GM06990 (cell line): ENCODE measurements around the gene DNAH17.

Source experiments
- DNase-seq: peaks from one replicate; pipeline ENCODE4 v3.0.0-alpha.2; 2011; ENCODE audit not compliant: insufficient read length; ENCODE audit errors: extremely low read depth
- H3K27me3 ChIP-seq: replicated peaks from 2 replicates; pipeline ENCODE4 v1.6.0; 2011; ENCODE audit warnings: low read length; ENCODE audit not compliant: control insufficient read depth, insufficient read depth
- H3K36me3 ChIP-seq: 2 replicates; pipeline ENCODE4 v1.5.1; 2011; ENCODE audit warnings: low read length; ENCODE audit not compliant: control insufficient read depth, insufficient read depth
- H3K4me3 ChIP-seq: replicated peaks from 2 replicates; pipeline ENCODE4 v1.5.1; 2011; ENCODE audit warnings: low read depth, mild to moderate bottlenecking, control low read depth, low read length
- CTCF ChIP-seq: IDR thresholded peaks from 2 replicates; pipeline ENCODE4 v1.5.1; 2011; ENCODE audit warnings: low read length, control low read depth, mild to moderate bottlenecking, inconsistent platforms; ENCODE audit not compliant: insufficient read depth, poor library complexity, severe bottlenecking

Gene DNAH17

GRCh38 chr17:78497115-78497540, 80.1 kb downstream of the DNAH17 start:
- no peak for DNase-seq
- H3K4me3 ChIP-seq: no peak overlapping the region
- TF ChIP-seq CTCF: peak; percentile 77
- no peaks in the 10 kb centered on the region for H3K36me3 ChIP-seq
- no peaks in the 10 kb centered on the region for H3K27me3 ChIP-seq

GRCh38 chr17:78496311-78496710, 80.9 kb downstream of the DNAH17 start:
- no peaks in the 10 kb centered on the region for H3K36me3 ChIP-seq
- no peaks in the 10 kb centered on the region for H3K27me3 ChIP-seq
- no peak overlapping the region for H3K4me3 ChIP-seq
- DNase-seq: no peak
- no peak for TF ChIP-seq CTCF

GRCh38 chr17:78495634-78496033, 81.6 kb downstream of the DNAH17 start:
- no peak for TF ChIP-seq CTCF

GRCh38 chr17:78494696-78495330, 82.4 kb downstream of the DNAH17 start:
- no peaks in the 10 kb centered on the region for H3K36me3 ChIP-seq
- no peaks in the 10 kb centered on the region for H3K27me3 ChIP-seq
- no peak overlapping the region for H3K4me3 ChIP-seq
- no peak for TF ChIP-seq CTCF
- DNase-seq: no peak

More at GRCh38 chr17:78495634-78496033, 81.6 kb downstream of the DNAH17 start:
- H3K4me3 ChIP-seq: no peak overlapping the region
- no peaks in the 10 kb centered on the region for H3K27me3 ChIP-seq
- no peak for DNase-seq
- H3K36me3 ChIP-seq: no peaks in the 10 kb centered on the region

- DNase-seq: no peak
- Histone ChIP-seq H3K27me3 (no peaks in the 10 kb centered on the region), H3K4me3 (no peak overlapping the region), H3K36me3 (no peaks in the 10 kb centered on the region)
- no peak for TF ChIP-seq CTCF
Measured at GRCh38 chr17:78493853-78494695, 83.1 kb downstream of the DNAH17 start.
